ENCODE data around the gene PRIM1. TPM values are rescaled to one million over a fixed set of nuclear protein-coding genes. Genes with fewer than 3 reads are reported as not detected.

The PRIM1 gene
- total and polyA plus RNA-seq, 2 donors from 2014 or later, result 3.2 to 4.9 TPM

- intact Hi-C loops (cut with DNase I), result loop anchor here (10.0 kb wide), 1 partner anchor 225 kb away; a partner anchor contains a TSS
- Histone ChIP-seq H3K9ac (ENCODE audit: low read length in 3 of 3) (no peak overlapping the region), H3K4me3 (ENCODE audit: low read length in 3 of 3) (no peak overlapping the region), H3K27me3 (ENCODE audit: control insufficient read depth, insufficient read depth, low read length) (no peaks in the 10 kb centered on the region), H3K4me1 (ENCODE audit: control insufficient read depth in 2 of 3, insufficient read depth in 2 of 3, low read depth in 1 of 3, low read length in 3 of 3) (no peaks in the 10 kb centered on the region), H3K36me3 (ENCODE audit: control insufficient read depth in 2 of 3, insufficient read depth in 3 of 3, low read length in 3 of 3) (no peaks in the 10 kb centered on the region), H3K9me3 (ENCODE audit: control insufficient read depth in 2 of 3, insufficient read depth in 1 of 3, low read length in 3 of 3) (no peaks in the 10 kb centered on the region), H3K27ac (ENCODE audit: low read depth in 2 of 2, low read length in 2 of 2) (no peak overlapping the region)
- no peak for TF ChIP-seq CTCF (IDR thresholded peaks at IDR 0.05; ENCODE audit: borderline replicate concordance, extremely low read depth, insufficient read depth)
- DNase-seq (no peak), FAIRE-seq (no peak)
Measured at GRCh38 chr12:56769868-56770267, 17.7 kb upstream of the PRIM1 start.

GRCh38 chr12:56768424-56768823 lies 16.3 kb upstream of the PRIM1 start:
- no peak for FAIRE-seq
- no peaks in the 10 kb centered on the region for H3K36me3 ChIP-seq (ENCODE audit: control insufficient read depth in 2 of 3, insufficient read depth in 3 of 3, low read length in 3 of 3)
- no peaks in the 10 kb centered on the region for H3K4me1 ChIP-seq (ENCODE audit: control insufficient read depth in 2 of 3, insufficient read depth in 2 of 3, low read depth in 1 of 3, low read length in 3 of 3)
- no peak overlapping the region for H3K9ac ChIP-seq (ENCODE audit: low read length in 3 of 3)
- no peaks in the 10 kb centered on the region for H3K9me3 ChIP-seq (ENCODE audit: control insufficient read depth in 2 of 3, insufficient read depth in 1 of 3, low read length in 3 of 3)
- H3K27ac ChIP-seq (ENCODE audit: low read depth in 2 of 2, low read length in 2 of 2), result no peak overlapping the region
- intact Hi-C loops (cut with DNase I), result loop anchor here (10.0 kb wide), 1 partner anchor 226 kb away; a partner anchor contains a TSS
- no peaks in the 10 kb centered on the region for H3K27me3 ChIP-seq (ENCODE audit: control insufficient read depth, insufficient read depth, low read length)
- H3K4me3 ChIP-seq (ENCODE audit: low read length in 3 of 3), result no peak overlapping the region
- no peak for TF ChIP-seq CTCF (IDR thresholded peaks at IDR 0.05; ENCODE audit: borderline replicate concordance, extremely low read depth, insufficient read depth)
- no peak for DNase-seq

- no peak for TF ChIP-seq CTCF (IDR thresholded peaks at IDR 0.05; ENCODE audit: borderline replicate concordance, extremely low read depth, insufficient read depth)
- Histone ChIP-seq H3K27me3 (ENCODE audit: control insufficient read depth, insufficient read depth, low read length) (no peaks in the 10 kb centered on the region), H3K4me1 (ENCODE audit: control insufficient read depth in 2 of 3, insufficient read depth in 2 of 3, low read depth in 1 of 3, low read length in 3 of 3) (no peaks in the 10 kb centered on the region), H3K9me3 (ENCODE audit: control insufficient read depth in 2 of 3, insufficient read depth in 1 of 3, low read length in 3 of 3) (no peaks in the 10 kb centered on the region), H3K27ac (ENCODE audit: low read depth in 2 of 2, low read length in 2 of 2) (no peak overlapping the region), H3K9ac (ENCODE audit: low read length in 3 of 3) (no peak overlapping the region), H3K36me3 (ENCODE audit: control insufficient read depth in 2 of 3, insufficient read depth in 3 of 3, low read length in 3 of 3) (no peaks in the 10 kb centered on the region), H3K4me3 (ENCODE audit: low read length in 3 of 3) (no peak overlapping the region)
- intact Hi-C loops (cut with DNase I), result loop anchor here (10.0 kb wide), 1 partner anchor 228 kb away; a partner anchor contains a TSS
- DNase-seq, result no peak
- no peak for FAIRE-seq
Measured at GRCh38 chr12:56766535-56766934, 14.4 kb upstream of the PRIM1 start.

Measured in kidney (tissue), 14 donors.